Tracheal epithelial cell (primary cell): ENCODE data around the gene PTP4A1. TPM values are rescaled to one million over a fixed set of nuclear protein-coding genes. Genes with fewer than 3 reads are reported as not detected.

ENCODE experiments used
- total RNA-seq: library from RNA; depleted of rRNA; stranded (reverse); fragments of >200 nt; gene quantifications from 2 replicates; pipeline ENCODE4 v1.2.1, GENCODE V29; 2014

PTP4A1 gene
- total RNA-seq, result 123 and 132 TPM in 2 replicates

DNA sequence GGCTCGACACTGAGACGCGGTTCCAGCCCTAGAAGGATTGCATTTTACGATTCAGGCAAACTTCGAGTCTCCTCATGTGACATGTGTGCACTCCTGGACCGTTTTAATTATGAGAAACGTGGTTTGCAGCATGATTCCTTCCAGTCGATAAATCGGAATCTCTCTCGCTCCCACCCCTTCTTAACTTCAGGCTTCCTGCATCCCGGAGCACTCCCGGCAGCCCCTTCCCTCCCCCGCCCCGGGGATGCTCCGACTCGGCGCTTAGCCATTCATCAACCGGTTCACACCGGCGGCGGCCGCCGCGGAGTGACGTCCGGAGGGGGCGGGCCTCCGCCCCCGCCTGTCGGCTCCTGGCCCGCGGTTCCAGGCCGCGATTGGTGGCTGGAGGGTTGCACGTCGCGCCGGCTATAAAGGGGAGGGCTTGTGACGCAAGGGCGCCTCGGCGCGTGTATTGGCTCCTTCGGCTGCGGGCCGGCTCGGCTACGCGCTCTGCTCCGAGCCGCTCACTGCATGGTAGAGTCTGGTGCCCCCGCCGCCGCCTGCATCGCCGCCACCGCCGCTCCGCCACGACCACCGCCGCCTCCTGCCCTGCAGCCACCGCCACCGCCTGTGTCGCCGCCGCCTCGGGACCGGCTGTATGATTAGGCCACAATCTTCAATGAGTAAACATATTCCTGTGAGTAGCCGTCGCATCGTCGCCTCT, at the start of gene PTP4A1, which contains the start of gene LOC128125822:
Gene PTP4A1 (plus strand): TSS at position 437 of the 703 bp plus-strand sequence. CDS start 4,401 bp downstream, outside the sequence.
Gene LOC128125822 (plus strand): TSS at position 437 of the 703 bp plus-strand sequence.

Other genes starting within 250 kb of the PTP4A1 start
- gene PHF3, start 63.3 kb downstream of the PTP4A1 start, total RNA-seq, result 35.4 and 49.7 TPM in 2 replicates